Thymus (tissue), 11 donors: Measurements from ENCODE around the gene FKRP. TPM values are rescaled to one million over a fixed set of nuclear protein-coding genes. Genes with fewer than 3 reads are reported as not detected.
"Not testable (repeated sequence)": the region's sequence is repeated elsewhere in the genome, so short reads cannot be mapped to it uniquely, and the experiment has no call there.

Experiments
- DNase-seq, 9 donors: peaks; one replicate each; pipeline ENCODE4 v3.0.0-alpha.2; 2013; ENCODE audit warnings: low spot score in 9 of 9, low read depth in 6 of 9, missing footprints in 1 of 9
- H3K27ac ChIP-seq, 2 donors: one replicate each; pipeline ENCODE4 v1.5.1; 2013; ENCODE audit warnings: control low read depth in 1 of 2, low read depth in 1 of 2, low read length in 1 of 2, mild to moderate bottlenecking in 1 of 2, moderate library complexity in 1 of 2
- H3K27me3 ChIP-seq, 2 donors: one replicate each; pipeline ENCODE4 v1.5.1; 2013; ENCODE audit warnings: low read length in 1 of 2; ENCODE audit not compliant: control insufficient read depth in 2 of 2, insufficient read depth in 1 of 2
- H3K36me3 ChIP-seq, 2 donors: one replicate each; pipeline ENCODE4 v1.5.1; 2013; ENCODE audit warnings: low read length in 1 of 2, mild to moderate bottlenecking in 1 of 2, moderate library complexity in 1 of 2; ENCODE audit not compliant: control insufficient read depth in 2 of 2, insufficient read depth in 2 of 2
- H3K4me1 ChIP-seq, 2 donors: one replicate each; pipeline ENCODE4 v1.5.1; 2013; ENCODE audit warnings: low read length in 2 of 2; ENCODE audit not compliant: control insufficient read depth in 2 of 2, insufficient read depth in 2 of 2
- H3K4me3 ChIP-seq, 2 donors: one replicate each; pipeline ENCODE4 v1.5.1; 2013; ENCODE audit warnings: low read length in 2 of 2, control low read depth in 1 of 2, mild to moderate bottlenecking in 1 of 2
- H3K9me3 ChIP-seq, 2 donors: one replicate each; pipeline ENCODE4 v1.5.1; 2013; ENCODE audit warnings: low read length in 1 of 2, mild to moderate bottlenecking in 1 of 2; ENCODE audit not compliant: control insufficient read depth in 2 of 2, insufficient read depth in 1 of 2
- WGBS: extraction: QIAGEN DNeasy Blood & Tissue Kit; methylation state at CpG from one replicate; pipeline ENCODE4 v1.1.7; 2013; 5-methylcytosine and 5-hydroxymethylcytosine counted together
- polyA plus RNA-seq: library from polyadenylated mRNA; stranded (reverse); fragments of 200-250 nt; gene quantifications from one replicate; pipeline ENCODE4 v1.2.3, GENCODE V29; 2013
- total RNA-seq: library from RNA; stranded (reverse); fragments of 120-200 nt; gene quantifications from one replicate; pipeline ENCODE4 v1.2.4, GENCODE V29; 2013
- donor health status: healthy.

FKRP gene
- total and polyA plus RNA-seq, 2 donors = 6.2 to 13.5 TPM

DNA sequence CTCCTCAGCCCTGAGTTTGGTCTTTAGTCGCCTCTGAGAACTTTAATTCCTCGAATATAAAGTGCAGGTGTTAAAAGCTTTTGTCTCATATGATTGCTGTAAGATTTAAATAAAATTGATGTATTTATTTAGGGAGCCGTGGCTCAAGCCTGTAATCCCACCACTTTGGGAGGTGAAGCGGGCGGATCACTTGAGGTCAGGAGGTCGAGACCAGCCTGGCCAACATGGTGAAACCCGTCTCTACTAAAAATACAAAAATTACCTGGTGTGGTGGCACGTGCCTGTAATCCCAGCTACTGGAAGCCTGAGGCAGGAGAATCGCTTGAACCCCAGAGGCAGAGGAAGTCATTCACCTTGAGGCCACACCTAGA is 43.1 kb downstream of the FKRP start:
- H3K4me1 ChIP-seq = peaks cover 40 to 76% of the 10 kb centered on the region in 2 donors
- H3K27ac ChIP-seq = peak overlapping the region; percentile 36 to 67
- H3K27me3 ChIP-seq = no peaks in the 10 kb centered on the region
- peak overlapping the region in 1 of 2 donors; percentile 55 for H3K4me3 ChIP-seq
- DNase-seq = no peak
- WGBS = 67% methylated on average over 9 of the region's 9 CpGs
- H3K36me3 ChIP-seq = peaks cover 0 to 7% of the 10 kb centered on the region in 2 donors
- H3K9me3 ChIP-seq = no peaks in the 10 kb centered on the region

DNA sequence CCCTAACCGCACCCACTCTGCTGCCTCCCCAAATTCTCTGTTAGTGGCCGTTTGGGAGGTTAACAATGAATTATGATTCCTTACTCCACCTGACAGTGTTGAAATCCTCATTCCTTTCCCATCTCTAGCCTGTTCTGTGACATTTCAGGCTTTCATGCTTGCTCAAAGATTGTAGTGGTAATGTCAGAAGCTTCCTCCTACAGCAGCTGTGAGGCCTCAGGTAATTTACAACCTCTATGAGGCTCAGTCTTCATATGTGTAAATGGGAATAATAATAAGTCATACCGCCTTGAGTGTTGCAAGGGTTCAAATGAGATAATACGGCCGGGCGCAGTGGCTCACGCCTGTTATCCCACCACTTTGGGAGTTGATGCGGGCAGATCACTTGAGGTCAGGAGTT is 43.5 kb downstream of the FKRP start:
- no peak for DNase-seq
- H3K36me3 ChIP-seq = peaks cover 0 to 3% of the 10 kb centered on the region in 2 donors
- H3K4me3 ChIP-seq = no peak overlapping the region
- H3K27me3 ChIP-seq = no peaks in the 10 kb centered on the region
- peaks cover 38 to 72% of the 10 kb centered on the region in 2 donors for H3K4me1 ChIP-seq
- 94% methylated on average over 8 of the region's 8 CpGs for WGBS
- H3K9me3 ChIP-seq = no peaks in the 10 kb centered on the region
- H3K27ac ChIP-seq = no peak overlapping the region

DNA sequence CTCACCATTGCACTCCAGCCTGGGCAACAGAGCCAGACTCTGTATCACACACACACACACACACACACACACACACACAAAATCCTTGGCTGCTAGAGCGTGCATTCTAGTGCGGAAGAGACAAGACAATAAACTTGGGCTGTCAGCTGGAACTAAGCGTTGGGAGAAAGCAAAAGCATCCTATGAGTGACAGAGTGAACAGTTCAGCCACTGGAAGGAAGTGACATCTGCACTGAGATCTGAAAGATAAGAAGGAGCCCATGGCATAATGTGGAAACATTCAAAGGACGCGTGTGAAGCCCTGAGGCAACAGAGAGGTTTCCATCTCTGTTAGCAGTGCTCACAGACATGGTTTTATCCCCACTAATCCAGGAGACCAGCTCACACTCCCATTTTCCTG is 46.1 kb downstream of the FKRP start:
- H3K27me3 ChIP-seq = no peaks in the 10 kb centered on the region
- peak in 8 of 9 donors; percentile 61 to 94 (median 82) for DNase-seq
- 4% methylated on average over 5 of the region's 5 CpGs for WGBS
- no peaks in the 10 kb centered on the region for H3K36me3 ChIP-seq
- H3K4me3 ChIP-seq = no peak overlapping the region
- peaks cover 18 to 46% of the 10 kb centered on the region in 2 donors for H3K4me1 ChIP-seq
- H3K9me3 ChIP-seq = no peaks in the 10 kb centered on the region
- peak overlapping the region; percentile 75 to 85 for H3K27ac ChIP-seq

DNA sequence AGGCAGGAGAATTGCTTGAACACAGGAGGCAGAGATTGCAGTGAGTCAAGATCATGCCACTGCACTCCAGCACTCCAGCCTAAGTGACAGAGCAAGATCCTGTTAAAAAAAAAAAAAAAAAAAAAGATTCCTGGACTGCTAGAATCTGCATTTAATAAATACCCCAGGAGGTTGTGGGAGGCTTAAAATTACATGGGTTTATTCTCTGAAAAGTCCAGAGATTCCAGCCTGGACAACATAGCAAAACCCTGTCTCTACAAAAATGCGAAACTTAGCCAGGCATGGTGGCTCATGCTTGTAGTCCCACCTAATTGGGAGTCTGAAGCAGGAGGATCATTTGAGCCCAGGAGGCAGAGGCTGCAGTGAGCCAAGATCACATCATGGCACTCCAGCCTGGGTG is 52.0 kb downstream of the FKRP start:
- Histone ChIP-seq H3K4me1 (peaks cover 0 to 3% of the 10 kb centered on the region in 2 donors), H3K27me3 (no peaks in the 10 kb centered on the region), H3K36me3 (no peaks in the 10 kb centered on the region), H3K4me3 (no peak overlapping the region), H3K27ac (no peak overlapping the region), H3K9me3 (no peaks in the 10 kb centered on the region)
- WGBS = 100% methylated on average over 1 of the region's 1 CpG
- DNase-seq = no peak

DNA sequence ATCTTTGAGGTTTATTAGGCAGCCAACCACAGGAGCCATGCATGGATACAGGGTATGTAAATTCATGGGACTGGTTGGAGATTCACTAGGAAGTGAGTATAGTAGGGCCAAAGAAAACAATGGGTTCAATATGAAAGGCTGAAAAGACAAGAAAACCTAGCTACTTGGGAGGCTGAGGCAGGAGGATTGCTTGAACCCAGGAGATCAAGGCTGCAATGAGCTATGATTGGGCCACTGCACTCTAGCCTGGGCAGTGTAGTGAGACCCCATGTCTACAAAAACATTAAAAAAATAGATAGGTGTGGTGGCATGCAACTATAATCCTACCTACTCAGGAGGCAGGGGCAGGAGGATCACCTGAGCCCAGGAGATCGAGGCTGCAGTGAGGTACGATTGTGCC is 52.9 kb downstream of the FKRP start:
- DNase-seq = no peak
- Histone ChIP-seq H3K27me3 (no peaks in the 10 kb centered on the region), H3K27ac (no peak overlapping the region), H3K4me1 (no peaks in the 10 kb centered on the region), H3K4me3 (no peak overlapping the region), H3K9me3 (no peaks in the 10 kb centered on the region), H3K36me3 (no peaks in the 10 kb centered on the region)
- WGBS = 98% methylated on average over 2 of the region's 2 CpGs

DNA sequence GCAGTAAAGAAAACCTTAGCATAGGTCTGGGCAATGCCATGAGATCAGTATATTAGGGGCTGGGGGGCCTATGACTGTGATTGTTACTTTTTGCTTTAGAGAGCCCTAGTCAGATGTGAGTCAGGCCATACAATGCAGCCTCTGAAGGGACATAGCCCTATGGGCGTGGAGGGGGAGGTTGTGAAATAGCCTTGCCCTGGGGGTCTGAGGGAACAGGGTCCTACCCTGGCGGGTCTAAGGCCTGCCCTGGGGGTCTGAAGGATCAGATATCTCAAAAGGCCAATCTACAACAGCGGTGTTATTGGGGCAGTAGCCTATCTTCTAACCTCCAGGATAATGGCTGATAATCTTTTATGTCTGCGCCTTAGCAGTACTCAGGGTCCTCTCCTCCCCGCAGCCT is 56.3 kb downstream of the FKRP start:
- H3K4me1 ChIP-seq = no peaks in the 10 kb centered on the region
- no peak for DNase-seq
- H3K27ac ChIP-seq = no peak overlapping the region
- no peak overlapping the region for H3K4me3 ChIP-seq
- 98% methylated on average over 5 of the region's 5 CpGs for WGBS
- no peaks in the 10 kb centered on the region for H3K36me3 ChIP-seq
- no peaks in the 10 kb centered on the region for H3K9me3 ChIP-seq
- no peaks in the 10 kb centered on the region for H3K27me3 ChIP-seq

DNA sequence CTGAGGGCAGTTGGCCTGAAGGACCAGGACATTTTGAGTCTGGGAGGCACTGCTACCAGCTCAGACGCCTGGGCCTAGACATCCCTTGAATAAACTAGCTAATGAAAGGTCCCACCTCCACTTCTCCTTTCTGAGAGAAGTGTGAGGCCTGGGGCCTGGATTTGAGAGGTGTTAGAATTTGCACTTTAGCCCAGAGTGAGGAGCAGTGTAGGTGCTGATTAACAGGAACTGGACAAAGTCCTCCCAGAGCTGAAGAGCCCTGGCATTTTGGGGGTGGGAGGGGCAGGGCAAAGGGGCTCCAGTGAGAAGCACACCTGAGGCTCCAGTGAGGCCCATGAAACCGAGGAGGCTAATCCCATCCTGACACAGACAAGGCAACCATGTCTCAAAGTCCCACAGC is 57.7 kb downstream of the FKRP start:
- H3K27ac ChIP-seq = no peak overlapping the region
- H3K4me1 ChIP-seq = no peaks in the 10 kb centered on the region
- no peak overlapping the region for H3K4me3 ChIP-seq
- no peaks in the 10 kb centered on the region for H3K27me3 ChIP-seq
- 99% methylated on average over 2 of the region's 2 CpGs for WGBS
- H3K9me3 ChIP-seq = no peaks in the 10 kb centered on the region
- no peaks in the 10 kb centered on the region for H3K36me3 ChIP-seq
- no peak for DNase-seq

DNA sequence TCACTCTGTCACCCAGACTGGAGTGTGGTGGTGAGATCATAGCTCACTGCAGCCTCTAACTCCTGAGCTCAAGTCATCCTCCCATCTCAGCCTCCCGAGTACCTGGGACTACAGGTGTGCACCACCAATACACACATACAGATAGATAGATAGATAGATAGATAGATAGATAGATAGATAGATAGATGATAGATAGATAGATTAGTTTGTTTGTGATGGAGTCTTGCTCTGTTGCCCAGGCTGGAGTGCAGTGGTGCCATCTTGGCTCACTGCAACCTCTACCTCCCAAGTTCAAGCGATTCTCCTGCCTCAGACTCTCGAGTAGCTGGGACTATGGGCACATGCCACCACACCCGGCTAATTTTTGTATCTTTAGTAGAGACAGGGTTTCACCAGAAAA is 58.6 kb downstream of the FKRP start:
- WGBS = 97% methylated on average over 4 of the region's 4 CpGs
- not testable (repeated sequence) for H3K36me3 ChIP-seq, H3K4me3 ChIP-seq, H3K4me1 ChIP-seq, H3K27ac ChIP-seq, DNase-seq, H3K27me3 ChIP-seq, H3K9me3 ChIP-seq

DNA sequence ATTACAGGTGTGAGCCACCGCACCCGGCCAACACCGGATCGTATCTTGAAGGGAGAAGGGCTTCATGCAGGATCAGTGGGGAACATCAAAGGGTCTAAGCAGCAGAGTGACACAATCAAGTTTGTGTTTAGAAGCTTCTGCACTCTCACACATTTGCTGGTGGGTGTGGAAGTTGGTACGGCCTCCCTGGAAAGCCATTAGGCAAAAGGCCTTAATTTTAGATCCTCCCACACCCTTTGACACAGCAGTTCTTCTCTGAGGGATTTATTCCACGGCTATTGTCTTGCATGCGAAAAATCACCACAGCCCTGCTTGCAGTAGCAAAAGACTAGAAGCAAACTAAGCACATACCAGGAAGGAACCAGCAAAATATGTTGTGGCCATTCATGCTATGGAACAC is 60.8 kb downstream of the FKRP start:
- Histone ChIP-seq H3K9me3 (no peaks in the 10 kb centered on the region), H3K4me1 (no peaks in the 10 kb centered on the region), H3K4me3 (no peak overlapping the region), H3K27ac (no peak overlapping the region), H3K27me3 (no peaks in the 10 kb centered on the region), H3K36me3 (no peaks in the 10 kb centered on the region)
- no peak for DNase-seq
- WGBS = 96% methylated on average over 7 of the region's 7 CpGs
